Measurements from ENCODE around the gene TRIM65. TPM values are rescaled to one million over a fixed set of nuclear protein-coding genes. Genes with fewer than 3 reads are reported as not detected.
A peak's percentile ranks its signal among the peaks of the same experiment; 100 is the strongest.
"Not testable (repeated sequence)": the region's sequence is repeated elsewhere in the genome, so short reads cannot be mapped to it uniquely, and the experiment has no call there.

TRIM65 gene
- total and polyA plus RNA-seq, 10 of the 15 experiments (the other 5 are each of a cell fraction or from before 2014, with no cell fraction given), result 1.4 to 26.0 (median 10.8) TPM

GRCh38 chr17:75859358-75859757 is 37.4 kb downstream of the TRIM65 start:
- ChIA-PET RAD21 (ENCODE audit: unreplicated experiment) (interaction anchor here (0.7 to 2.9 kb wide), 11 partner anchors 15 to 106 kb away, joined by 3 to 21 read pairs (median 6); partner anchors contain the start of genes FBF1, GALK1, MRPL38 and TRIM65), CTCF (interaction anchor here (0.7 to 9.4 kb wide), 10 partner anchors 9 to 227 kb away, joined by 3 to 117 read pairs (median 6); partner anchors contain the start of genes GALK1, TRIM47, TRIM65 and UNC13D), POLR2A (interaction anchor here (0.6 to 5.8 kb wide), 15 partner anchors 9 to 245 kb away, joined by 3 to 39 read pairs (median 4); partner anchors contain the start of genes GALK1, TRIM47, TRIM65 and UNC13D), SMC1A (ENCODE audit: uncharacterized antibody, unreplicated experiment) (interaction anchor here (1.1 to 3.1 kb wide), 9 partner anchors 13 to 96 kb away, joined by 3 to 14 read pairs (median 5); partner anchors contain the start of genes TRIM65 and UNC13D)
- BruUV-seq (replicated peaks); ATAC-seq; H3K9me3 ChIP-seq (replicated peaks; ENCODE audit: control insufficient read depth, insufficient read depth, low read length); H4K20me1 ChIP-seq (ENCODE audit: control insufficient read depth, insufficient read depth); H2AFZ ChIP-seq (ENCODE audit: control insufficient read depth, low read depth, low read length); H3K4me3 ChIP-seq; FAIRE-seq; H3K9ac ChIP-seq (ENCODE audit: control insufficient read depth, insufficient read depth, low read length); H3K27me3 ChIP-seq (replicated peaks in 1 of 2; ENCODE audit: control insufficient read depth in 2 of 2, insufficient read depth in 2 of 2, low read length in 1 of 2); in situ Hi-C loops (cut with MboI); H3K36me3 ChIP-seq (ENCODE audit: control insufficient read depth in 2 of 2, insufficient read depth in 2 of 2, low read length in 1 of 2); DNase-seq (ENCODE audit: low read depth, low spot score): not testable (repeated sequence)
- Histone ChIP-seq H3K79me2 (ENCODE audit: control insufficient read depth, insufficient read depth, low read length) (peaks cover 14% of the 10 kb centered on the region), H3K4me2 (ENCODE audit: control insufficient read depth, insufficient read depth) (0 out of 2 replicates have a peak overlapping the region, but pooled peaks have one; percentile 71), H3K27ac (ENCODE audit: control insufficient read depth, insufficient read depth) (peak overlapping the region; percentile 82), H3K4me1 (ENCODE audit: control insufficient read depth, insufficient read depth, low read length) (peaks cover 23% of the 10 kb centered on the region)
- 70% methylated on average over 10 of the region's 10 CpGs for WGBS (ENCODE audit: insufficient coverage, insufficient replicate concordance, low lambda C conversion rate, missing lambda C conversion rate)
- intact Hi-C loops (cut with micrococcal nuclease; ENCODE audit: unreplicated experiment), result loop anchor here (5.0 kb wide), 1 partner anchor 38 kb away; the partner anchor contains the start of gene TRIM65
- TF ChIP-seq EGR1 (IDR thresholded peaks at IDR 0.05; ENCODE audit: borderline replicate concordance in 1 of 2, low read depth in 2 of 2, low read length in 2 of 2), result peak in 1 of 2 experiments; percentile 8; a peak in 1 of 3 replicates

- ATAC-seq, result peak; percentile 63
- TF ChIP-seq REST (IDR thresholded peaks at IDR 0.05; ENCODE audit: low read depth, low read length) (no peak), TCF7 (IDR thresholded peaks at IDR 0.05; ENCODE audit: borderline replicate concordance) (no peak), MEF2B (IDR thresholded peaks at IDR 0.05; ENCODE audit: partially characterized antibody, poor library complexity, severe bottlenecking) (peak; percentile 9), PRDM15 (CRISPR knock-in tag; IDR thresholded peaks at IDR 0.05) (no peak)
These were observed 40.5 kb downstream of the TRIM65 start for GRCh38 chr17:75856062-75856756.

More at GRCh38 chr17:75856062-75856756, 40.5 kb downstream of the TRIM65 start:
- H2AFZ ChIP-seq (ENCODE audit: control insufficient read depth, low read depth, low read length), result peak overlapping the region; percentile 78
- no peaks in the 10 kb centered on the region for H3K9me3 ChIP-seq (replicated peaks; ENCODE audit: control insufficient read depth, insufficient read depth, low read length)
- H3K4me3 ChIP-seq, result peak overlapping the region; percentile 79
- H3K4me1 ChIP-seq (ENCODE audit: control insufficient read depth, insufficient read depth, low read length), result peaks cover 23% of the 10 kb centered on the region
- H3K27me3 ChIP-seq (replicated peaks in 1 of 2; ENCODE audit: control insufficient read depth in 2 of 2, insufficient read depth in 2 of 2, low read length in 1 of 2), result no peaks in the 10 kb centered on the region
- in situ Hi-C loops (cut with MboI), result no loop called here
- SMC1A ChIA-PET (ENCODE audit: uncharacterized antibody, unreplicated experiment), result interaction anchor here (0.7 to 3.6 kb wide), 11 partner anchors 9 to 80 kb away, joined by 3 to 11 read pairs (median 4); partner anchors contain the start of gene TRIM65
- H3K36me3 ChIP-seq (ENCODE audit: control insufficient read depth in 2 of 2, insufficient read depth in 2 of 2, low read length in 1 of 2), result peaks cover 2% of the 10 kb centered on the region in 2 experiments; a peak in 2 of 4 replicates
- intact Hi-C loops (cut with micrococcal nuclease; ENCODE audit: unreplicated experiment), result loop anchor here (5.0 kb wide), 1 partner anchor 41 kb away; the partner anchor contains the start of gene TRIM65
- CTCF ChIA-PET, result interaction anchor here (0.6 to 9.4 kb wide), 22 partner anchors 9 to 428 kb away, joined by 3 to 117 read pairs (median 4); partner anchors contain the start of genes GALK1, MRPL38, TRIM47 and TRIM65
- POLR2A ChIA-PET, result interaction anchor here (0.5 to 5.8 kb wide), 19 partner anchors 9 to 145 kb away, joined by 3 to 42 read pairs (median 7); partner anchors contain the start of genes GALK1, TRIM65, UNC13D and UNK
- peak overlapping the region; percentile 93 for H3K27ac ChIP-seq (ENCODE audit: control insufficient read depth, insufficient read depth)
- H4K20me1 ChIP-seq (ENCODE audit: control insufficient read depth, insufficient read depth), result no peaks in the 10 kb centered on the region
- RAD21 ChIA-PET (ENCODE audit: unreplicated experiment), result interaction anchor here (0.7 to 3.2 kb wide), 12 partner anchors 11 to 106 kb away, joined by 3 to 32 read pairs (median 6); partner anchors contain the start of genes TRIM47, TRIM65, UNC13D and UNK
- H3K9ac ChIP-seq (ENCODE audit: control insufficient read depth, insufficient read depth, low read length), result peak overlapping the region; percentile 96
- under 1% methylated on average over 24 of the region's 24 CpGs for WGBS (ENCODE audit: insufficient coverage, insufficient replicate concordance, low lambda C conversion rate, missing lambda C conversion rate)
- no TSS peak for BruUV-seq (replicated peaks)
- DNase-seq (ENCODE audit: low read depth, low spot score) (no peak), FAIRE-seq (no peak)
- peaks cover 18% of the 10 kb centered on the region for H3K79me2 ChIP-seq (ENCODE audit: control insufficient read depth, insufficient read depth, low read length)
- H3K4me2 ChIP-seq (ENCODE audit: control insufficient read depth, insufficient read depth), result peak overlapping the region; percentile 95

Measured in GM12878 (cell line).